KBM-7 (cell line): ENCODE results near the gene SLC36A3.
A peak's percentile ranks its signal among the peaks of the same experiment; 100 is the strongest.
"Not testable (repeated sequence)": the region's sequence is repeated elsewhere in the genome, so short reads cannot be mapped to it uniquely, and the experiment has no call there.

Experiments
- DNase-seq: peaks from one replicate; pipeline ENCODE4 v3.0.0-alpha.2; 2015
- in situ Hi-C: fragments of 300-500 bp; cut with MboI; formaldehyde crosslinking; loops from 2 replicates; pipeline ENCODE4 v1.14.3; 2020; ENCODE audit warnings: low sequenced_read_pairs, low pct_unique_long_range_greater_than_20kb, mixed read lengths

Gene SLC36A3

GRCh38 chr5:151310932-151311331, 7.4 kb upstream of the SLC36A3 start:
- in situ Hi-C loops, result no loop called here
- no peak for DNase-seq

- in situ Hi-C loops, DNase-seq: not testable (repeated sequence)
Measured at GRCh38 chr5:151309821-151310220, 6.3 kb upstream of the SLC36A3 start.

DNA sequence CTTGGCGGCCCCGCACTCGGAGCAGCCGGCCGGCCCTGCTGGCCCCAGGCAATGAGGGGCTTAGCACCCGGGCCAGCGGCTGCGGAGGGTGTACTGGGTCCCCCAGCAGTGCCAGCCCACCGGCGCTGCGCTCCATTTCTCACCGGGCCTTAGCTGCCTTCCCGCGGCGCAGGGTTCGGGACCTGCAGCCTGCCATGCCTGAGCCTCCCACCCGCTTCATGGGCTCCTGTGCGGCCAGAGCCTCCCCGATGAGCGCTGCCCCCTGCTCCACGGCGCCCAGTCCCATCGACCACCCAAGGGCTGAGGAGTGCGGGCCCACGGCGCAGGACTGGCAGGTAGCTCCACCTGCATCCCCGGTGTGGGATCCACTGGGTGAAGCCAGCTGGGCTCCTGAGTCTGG, 5.7 kb upstream of the SLC36A3 start:
- in situ Hi-C loops, result not testable (repeated sequence)

DNA sequence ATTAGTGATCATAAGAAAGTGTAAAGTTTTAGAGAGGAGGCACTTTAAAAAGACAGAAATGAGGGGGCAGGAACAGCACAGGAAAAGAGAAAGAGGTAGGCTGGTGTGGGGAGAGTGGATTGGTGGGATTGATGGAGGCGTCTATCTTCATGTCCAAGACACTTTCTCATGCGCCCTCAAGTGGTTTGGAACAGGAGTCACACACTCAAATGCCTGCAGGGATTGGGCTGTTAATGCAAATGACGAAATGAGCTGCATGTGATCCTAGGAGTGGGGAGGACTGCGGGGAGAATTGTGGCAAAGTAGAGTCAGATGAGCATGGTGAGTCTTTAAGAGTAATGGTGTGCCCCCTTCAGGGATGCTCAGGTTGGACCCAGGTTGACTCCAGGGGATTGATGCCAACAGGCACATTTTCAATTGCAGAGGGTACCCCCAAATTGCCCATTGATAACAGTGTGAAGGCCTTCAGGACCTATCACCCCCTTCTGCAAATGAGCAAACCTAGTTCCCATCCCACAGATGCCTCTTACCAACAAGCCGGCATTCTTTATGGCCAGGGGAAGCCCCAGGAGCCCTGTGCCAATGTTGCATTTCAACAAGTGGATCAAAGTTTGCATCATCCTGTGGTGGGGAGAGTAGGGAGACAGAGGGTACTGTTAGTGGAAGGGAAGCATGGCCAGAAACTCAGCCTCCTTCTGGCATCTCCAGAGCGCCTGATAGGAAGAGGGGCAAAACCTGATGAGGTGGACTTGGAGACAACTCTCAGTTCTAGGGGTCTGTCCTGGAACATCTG, 5.3 kb downstream of the SLC36A3 start:
- no peak for DNase-seq
- in situ Hi-C loops, result no loop called here

More for the DNA sequence above, 5.7 kb upstream of the SLC36A3 start:
- not testable (repeated sequence) for DNase-seq

DNA sequence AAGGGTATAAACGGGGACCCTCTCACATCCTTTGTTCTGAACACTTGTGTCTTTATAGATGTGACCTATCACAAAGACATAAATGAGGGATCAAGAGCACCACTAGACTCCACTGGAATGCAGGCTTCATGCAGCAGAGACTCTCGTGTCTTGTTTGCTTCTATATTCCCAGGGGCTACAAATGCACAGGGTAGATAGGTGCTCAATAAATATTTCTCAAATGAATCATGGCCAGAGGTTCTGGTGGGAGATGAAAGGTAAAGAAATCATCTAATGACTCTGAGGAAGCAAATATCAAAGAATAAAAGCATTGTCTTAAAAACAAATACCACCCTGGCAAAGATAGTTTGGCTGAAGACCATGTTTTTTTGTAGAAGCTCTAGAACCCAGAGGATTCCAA, 6.6 kb downstream of the SLC36A3 start:
- in situ Hi-C loops, result no loop called here
- DNase-seq, result no peak

GRCh38 chr5:151296478-151296830, 7.1 kb downstream of the SLC36A3 start:
- in situ Hi-C loops, result no loop called here
- no peak for DNase-seq

- in situ Hi-C loops, result no loop called here
- DNase-seq, result no peak
Measured at GRCh38 chr5:151295791-151296477, 7.6 kb downstream of the SLC36A3 start.

GRCh38 chr5:151295138-151295537, 8.4 kb downstream of the SLC36A3 start:
- no peak for DNase-seq
- in situ Hi-C loops, result no loop called here

- no peak for DNase-seq
- in situ Hi-C loops, result no loop called here
Measured at GRCh38 chr5:151293624-151294023, 9.9 kb downstream of the SLC36A3 start.

DNA sequence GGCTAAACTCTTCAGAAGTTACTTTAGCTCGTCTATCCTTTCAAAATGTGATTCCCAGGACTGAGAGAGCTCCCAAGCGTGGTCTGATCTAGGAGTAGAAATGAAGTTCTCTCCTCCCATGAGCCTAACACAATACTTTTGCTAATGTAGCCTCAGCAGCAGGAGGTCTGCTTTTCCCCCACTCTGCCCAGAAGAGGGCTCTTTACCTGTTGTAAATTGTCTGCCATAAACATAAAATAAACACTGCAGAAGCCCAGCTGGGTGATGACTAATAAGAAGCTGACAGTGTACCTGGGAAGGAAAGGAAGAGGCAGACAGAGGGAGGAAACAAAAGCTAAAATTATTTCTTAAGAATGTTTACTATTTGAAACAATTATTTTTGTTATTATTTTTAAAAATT, 15.4 kb downstream of the SLC36A3 start:
- in situ Hi-C loops, result no loop called here
- DNase-seq, result no peak

DNA sequence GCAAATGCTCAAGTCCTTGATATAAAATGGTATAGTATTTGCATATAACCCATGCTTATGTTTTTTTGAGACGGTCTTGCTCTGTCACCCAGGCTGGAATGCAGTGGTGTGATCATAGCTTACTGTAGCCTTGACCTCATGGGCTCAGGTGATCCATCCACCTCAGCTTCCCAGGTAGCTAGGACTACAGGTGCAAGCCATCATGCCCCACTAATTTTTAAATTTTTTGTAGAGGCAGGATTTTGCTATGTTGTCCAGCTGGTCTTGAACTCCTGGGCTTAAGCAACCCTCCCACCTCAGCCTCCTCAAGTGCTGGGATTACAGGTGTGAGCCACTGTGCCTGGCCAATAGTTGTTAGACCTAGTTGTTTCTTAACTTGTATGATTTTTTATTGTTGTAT, 17.3 kb downstream of the SLC36A3 start:
- in situ Hi-C loops, result no loop called here
- DNase-seq, result no peak

DNA sequence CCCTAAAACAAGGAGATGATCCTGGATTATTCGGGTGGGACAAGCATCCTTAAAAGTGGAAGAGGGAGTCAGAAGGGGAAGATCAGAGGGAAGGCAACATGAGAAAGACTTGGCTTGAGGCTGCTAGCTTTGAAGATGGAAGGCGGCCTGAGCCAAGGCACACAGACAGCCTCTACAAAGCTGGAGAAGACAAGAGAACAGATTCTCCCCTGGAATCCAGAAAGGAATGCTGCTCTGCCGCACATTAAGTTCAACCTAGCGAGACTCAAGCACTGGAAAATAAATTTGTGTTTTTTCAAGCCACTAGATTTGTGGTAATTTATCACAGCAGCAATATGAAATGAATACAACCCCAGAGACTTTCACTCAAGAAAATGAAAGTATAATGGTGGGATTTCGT, 17.9 kb downstream of the SLC36A3 start:
- in situ Hi-C loops, result no loop called here

GRCh38 chr5:151284392-151284967, 19.1 kb downstream of the SLC36A3 start:
- DNase-seq, result peak; percentile 4
- in situ Hi-C loops, result no loop called here

More for the DNA sequence above, 17.9 kb downstream of the SLC36A3 start:
- no peak for DNase-seq

GRCh38 chr5:151283120-151283825, 20.3 kb downstream of the SLC36A3 start:
- in situ Hi-C loops, result no loop called here
- no peak for DNase-seq

DNA sequence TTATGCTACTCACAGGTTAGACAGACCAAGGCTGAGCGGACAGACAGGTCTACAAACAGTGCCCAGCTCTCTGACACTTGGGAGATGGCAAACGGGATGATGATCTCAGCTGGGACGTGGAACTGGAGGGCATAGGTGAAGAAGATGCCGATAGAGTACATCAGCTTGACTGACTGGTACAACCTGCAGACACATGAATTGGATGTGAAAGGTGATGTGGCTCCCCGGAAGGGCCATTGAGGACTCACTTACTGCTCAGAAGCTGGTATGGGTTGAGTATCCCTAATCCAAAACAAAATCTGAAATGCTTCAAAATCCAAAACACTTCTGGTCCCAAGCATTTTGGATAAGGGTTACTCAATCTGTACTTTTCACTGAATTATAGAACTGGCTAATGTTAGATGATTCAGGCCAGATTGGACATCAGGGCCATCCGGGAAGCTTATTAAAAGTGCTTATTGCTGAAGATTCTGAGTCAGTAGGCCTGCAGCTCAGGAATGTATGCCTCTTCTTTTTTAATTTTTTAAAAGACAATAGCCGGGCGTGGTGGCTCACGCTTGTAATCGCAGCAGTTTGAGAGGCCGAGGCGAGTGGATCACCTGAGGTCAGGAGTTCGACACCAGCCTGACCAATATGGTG, 22.4 kb downstream of the SLC36A3 start:
- in situ Hi-C loops, result no loop called here
- no peak for DNase-seq

- DNase-seq, result no peak
- in situ Hi-C loops, result no loop called here
Measured at GRCh38 chr5:151280443-151280842, 23.1 kb downstream of the SLC36A3 start.

DNA sequence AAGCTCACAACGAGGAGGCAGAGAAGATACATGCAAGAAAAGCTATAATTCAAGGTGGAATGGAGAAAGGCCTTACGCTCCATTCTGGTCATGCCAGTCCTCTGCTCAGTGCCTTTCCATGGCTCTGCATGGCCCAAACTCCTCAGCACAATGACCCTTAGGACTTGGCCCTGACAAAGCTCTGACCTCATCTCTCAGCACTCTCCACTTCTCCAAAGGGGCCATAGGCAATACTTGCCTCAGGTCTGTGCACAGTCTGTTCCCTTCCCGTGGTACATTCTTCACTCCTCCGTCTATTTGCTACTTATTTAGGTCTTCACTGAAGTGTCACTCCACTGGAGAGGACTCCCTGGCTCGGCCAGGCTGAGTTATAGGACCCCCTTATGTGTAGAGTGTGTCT, 24.7 kb downstream of the SLC36A3 start:
- in situ Hi-C loops, result no loop called here
- no peak for DNase-seq

DNA sequence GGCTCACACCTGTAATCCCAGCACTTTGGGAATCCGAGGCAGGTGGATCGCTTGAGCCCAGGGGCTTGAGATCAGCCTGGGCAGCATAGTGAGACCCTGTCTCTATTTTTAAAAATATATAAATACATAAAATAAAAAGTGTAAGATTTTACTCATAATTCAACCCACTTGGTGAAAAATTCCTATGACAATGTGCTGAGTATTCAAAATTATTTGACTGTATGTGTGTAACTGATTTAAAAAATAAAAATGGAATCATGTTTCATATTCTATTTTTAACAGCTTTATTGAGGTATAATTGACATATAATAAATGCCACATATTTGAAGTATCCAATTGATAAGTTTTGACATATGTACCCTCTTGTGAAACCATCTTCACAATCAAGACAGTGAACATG, 27.8 kb downstream of the SLC36A3 start:
- no peak for DNase-seq
- in situ Hi-C loops, result no loop called here

DNA sequence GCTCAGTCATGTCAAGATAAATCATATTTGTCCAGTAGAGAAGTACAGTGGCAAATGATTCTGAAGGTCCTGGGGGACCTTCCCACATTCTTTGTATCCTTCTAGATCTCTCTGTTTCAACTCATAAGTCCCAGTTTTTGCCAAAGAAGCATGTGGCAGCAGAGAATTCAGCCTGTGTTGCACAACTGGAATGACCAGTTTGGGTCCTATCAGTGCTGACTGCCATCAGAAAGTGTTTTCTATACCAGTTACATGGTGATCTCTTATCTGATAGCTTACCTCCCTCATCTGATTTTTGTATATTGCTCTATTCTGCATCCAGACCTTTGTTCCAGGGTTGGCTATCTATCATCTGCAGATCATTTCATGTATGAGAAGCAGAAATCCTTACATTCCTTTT, 28.9 kb downstream of the SLC36A3 start:
- DNase-seq, result no peak
- in situ Hi-C loops, result no loop called here
